Left cardiac atrium (tissue), 4 donors: ENCODE results near the gene RAB11FIP4. TPM values are rescaled to one million over a fixed set of nuclear protein-coding genes. Genes with fewer than 3 reads are reported as not detected.
A peak's percentile ranks its signal among the peaks of the same experiment; 100 is the strongest.
"Not testable (repeated sequence)": the region's sequence is repeated elsewhere in the genome, so short reads cannot be mapped to it uniquely, and the experiment has no call there.

ENCODE experiments used
- ATAC-seq, 2 donors: fragments of 200-7000 bp; cut with Tn5 transposase; one replicate each; pipeline ENCODE4 v1.9.1; 2020; ENCODE audit warnings: mild to moderate bottlenecking in 2 of 2, moderate library complexity in 2 of 2
- DNase-seq: peaks from one replicate; pipeline ENCODE4 v3.0.0-alpha.2; 2020
- intact Hi-C, 2 donors: fragments of 100-400 bp; cut with DNase I; formaldehyde crosslinking; loops; one replicate each; pipeline versions ENCODE4 v1.14.1 to v1.15.1; 2022 to 2023
- total RNA-seq, 2 donors: library from RNA; stranded (reverse); fragmentation: NEBNext Ultra II Directional; extraction: Animal tissue kit (Norgen Biotek cat#: 25700); gene quantifications; one replicate each; pipeline ENCODE4 v1.2.1, GENCODE V29; 2021
- donor health status: DM: no; HTN: yes; CAD: no.
- donor health status: DM: no; HTN: yes; CAD: no; lungs with severe emphysema.
- donor health status: DM: yes; HTN: yes; CAD: no.
- donor health status: Dilated cardiomyopathy.

RAB11FIP4 gene
- total RNA-seq, 2 donors from 2014 or later, result 3.1 to 6.1 TPM

GRCh38 chr17:31424944-31425281, 33.4 kb downstream of the RAB11FIP4 start:
- no peak for DNase-seq
- no peak for ATAC-seq
- intact Hi-C loops, result no loop called here

GRCh38 chr17:31425282-31426040, 34.0 kb downstream of the RAB11FIP4 start:
- intact Hi-C loops, result no loop called here
- DNase-seq, result no peak
- peak; percentile 67 to 87 for ATAC-seq

GRCh38 chr17:31427684-31428083, 36.2 kb downstream of the RAB11FIP4 start:
- DNase-seq, result no peak
- peak in 1 of 2 donors; percentile 20 for ATAC-seq
- intact Hi-C loops, result no loop called here

- intact Hi-C loops, result no loop called here
- DNase-seq, result no peak
- ATAC-seq, result no peak
Measured at GRCh38 chr17:31428111-31428510, 36.6 kb downstream of the RAB11FIP4 start.

- intact Hi-C loops, result no loop called here
- DNase-seq, result no peak
Measured at GRCh38 chr17:31428512-31428911, 37.0 kb downstream of the RAB11FIP4 start.

GRCh38 chr17:31431098-31431851, 39.8 kb downstream of the RAB11FIP4 start:
- ATAC-seq (no peak), DNase-seq (no peak)
- intact Hi-C loops, result loop anchor here in 1 of 2 donors (10.0 kb wide), 1 partner anchor 414 kb away; no protein-coding TSS in a partner anchor

More at GRCh38 chr17:31428512-31428911, 37.0 kb downstream of the RAB11FIP4 start:
- no peak for ATAC-seq

- ATAC-seq (no peak), DNase-seq (no peak)
- intact Hi-C loops, result loop anchor here in 1 of 2 donors (10.0 kb wide), 1 partner anchor 413 kb away; no protein-coding TSS in a partner anchor
Measured at GRCh38 chr17:31431852-31432658, 40.6 kb downstream of the RAB11FIP4 start.

GRCh38 chr17:31433091-31433790, 41.8 kb downstream of the RAB11FIP4 start:
- intact Hi-C loops, result loop anchor here in 1 of 2 donors (10.0 kb wide), 1 partner anchor 412 kb away; no protein-coding TSS in a partner anchor
- ATAC-seq (no peak), DNase-seq (no peak)

GRCh38 chr17:31433811-31434726, 42.6 kb downstream of the RAB11FIP4 start:
- DNase-seq, result no peak
- intact Hi-C loops, result loop anchor here in 1 of 2 donors (10.0 kb wide), 1 partner anchor 411 kb away; no protein-coding TSS in a partner anchor
- ATAC-seq, result no peak

- ATAC-seq (no peak), DNase-seq (no peak)
- intact Hi-C loops, result loop anchor here (5.0 to 10.0 kb wide), 3 partner anchors 88 to 410 kb away; no protein-coding TSS in a partner anchor
Measured at GRCh38 chr17:31434727-31435050, 43.2 kb downstream of the RAB11FIP4 start.

- intact Hi-C loops, result loop anchor here (5.0 to 10.0 kb wide), 3 partner anchors 87 to 409 kb away; no protein-coding TSS in a partner anchor
- ATAC-seq (no peak), DNase-seq (no peak)
Measured at GRCh38 chr17:31435581-31435980, 44.1 kb downstream of the RAB11FIP4 start.

GRCh38 chr17:31437720-31438400, 46.4 kb downstream of the RAB11FIP4 start:
- ATAC-seq (peak in 1 of 2 donors; percentile 15), DNase-seq (no peak)
- intact Hi-C loops, result loop anchor here (2.0 to 10.0 kb wide), 4 partner anchors 84 to 407 kb away; no protein-coding TSS in a partner anchor

- intact Hi-C loops, result loop anchor here (5.0 to 10.0 kb wide), 4 partner anchors 47 to 405 kb away; partner anchors contain the start of gene RAB11FIP4 (in 1 of the 2)
Measured at GRCh38 chr17:31439716-31440115, 48.2 kb downstream of the RAB11FIP4 start.

GRCh38 chr17:31442276-31442675, 50.8 kb downstream of the RAB11FIP4 start:
- intact Hi-C loops, result loop anchor here in 1 of 2 donors (5.0 kb wide), 1 partner anchor 50 kb away; the partner anchor contains the start of gene RAB11FIP4
- ATAC-seq (no peak), DNase-seq (no peak)

More at GRCh38 chr17:31439716-31440115, 48.2 kb downstream of the RAB11FIP4 start:
- ATAC-seq (no peak), DNase-seq (no peak)

GRCh38 chr17:31442856-31443255, 51.4 kb downstream of the RAB11FIP4 start:
- DNase-seq, result not testable (repeated sequence)
- intact Hi-C loops, result loop anchor here in 1 of 2 donors (5.0 kb wide), 1 partner anchor 51 kb away; the partner anchor contains the start of gene RAB11FIP4

GRCh38 chr17:31443386-31443785, 51.9 kb downstream of the RAB11FIP4 start:
- no peak for ATAC-seq
- no peak for DNase-seq
- intact Hi-C loops, result loop anchor here in 1 of 2 donors (5.0 kb wide), 1 partner anchor 51 kb away; the partner anchor contains the start of gene RAB11FIP4

More at GRCh38 chr17:31442856-31443255, 51.4 kb downstream of the RAB11FIP4 start:
- not testable (repeated sequence) for ATAC-seq
